NCI-H2227 treated with DMSO at 0.1 percent for 48 hours (cell line): ENCODE results near the gene PTBP1.

Experiments used
- DNase-seq: peaks from one replicate; lab custom pipeline; 2025; lab: John Stamatoyannopoulos, UW

PTBP1 gene

DNA sequence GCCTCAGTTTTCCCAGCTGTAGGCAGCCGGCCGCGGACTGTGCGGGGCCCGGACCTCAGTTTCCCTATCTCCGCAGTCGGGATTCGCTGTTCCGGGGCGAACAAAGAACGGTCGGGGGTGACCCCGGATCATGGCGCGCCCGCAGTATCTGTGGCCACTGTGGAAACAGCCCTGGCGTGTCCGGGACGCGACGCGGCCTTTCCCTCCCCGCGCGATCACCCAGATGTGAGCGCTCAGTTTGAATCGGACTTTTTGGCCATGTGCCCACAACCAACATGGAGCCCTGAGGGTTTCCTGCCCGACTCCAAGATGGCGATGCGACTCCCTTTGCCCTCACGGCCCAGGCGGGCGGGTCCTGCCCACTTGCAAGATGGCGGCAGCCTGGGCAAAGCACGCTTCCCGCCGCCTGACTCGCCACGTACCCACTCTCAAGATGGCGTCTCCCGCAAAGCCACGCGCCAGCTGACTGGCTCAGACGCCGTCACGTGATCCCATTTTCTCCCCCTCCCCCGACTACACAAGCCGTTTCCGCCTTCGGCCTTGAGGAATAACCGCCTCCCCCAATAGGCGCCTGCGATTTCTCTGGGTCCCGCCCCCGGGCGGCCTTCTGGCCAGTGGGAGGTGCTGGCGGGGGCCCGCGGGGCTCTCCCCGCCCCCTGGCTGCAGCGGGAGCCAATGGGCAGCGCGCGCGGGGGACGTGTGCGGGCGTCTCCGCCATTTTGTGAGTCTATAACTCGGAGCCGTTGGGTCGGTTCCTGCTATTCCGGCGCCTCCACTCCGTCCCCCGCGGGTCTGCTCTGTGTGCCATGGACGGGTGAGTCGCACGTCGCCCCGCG is at the start of gene PTBP1:
TSS of gene PTBP1 (plus strand) at position 761 of the 836 bp plus-strand sequence. CDS start at position 807, 46 bp downstream.
- peak; percentile 98 for DNase-seq

DNA sequence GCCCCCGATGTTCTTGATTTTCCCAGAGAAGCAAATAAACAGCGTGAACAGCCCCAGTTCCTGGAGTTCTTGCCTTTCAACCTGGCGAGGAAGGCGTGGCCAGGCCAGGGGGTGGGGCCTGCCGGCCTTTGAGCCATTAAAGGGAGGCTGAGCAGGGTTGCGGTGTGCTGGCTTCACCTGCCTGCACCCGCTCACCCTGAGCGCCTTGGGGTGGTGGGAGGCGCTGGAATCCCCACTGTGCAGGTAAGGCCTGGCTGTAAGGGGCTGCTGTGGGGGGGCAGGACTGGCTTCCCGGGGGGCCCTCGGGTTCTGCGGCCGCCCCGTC is 49.0 kb upstream of the PTBP1 start:
- no peak for DNase-seq

DNA sequence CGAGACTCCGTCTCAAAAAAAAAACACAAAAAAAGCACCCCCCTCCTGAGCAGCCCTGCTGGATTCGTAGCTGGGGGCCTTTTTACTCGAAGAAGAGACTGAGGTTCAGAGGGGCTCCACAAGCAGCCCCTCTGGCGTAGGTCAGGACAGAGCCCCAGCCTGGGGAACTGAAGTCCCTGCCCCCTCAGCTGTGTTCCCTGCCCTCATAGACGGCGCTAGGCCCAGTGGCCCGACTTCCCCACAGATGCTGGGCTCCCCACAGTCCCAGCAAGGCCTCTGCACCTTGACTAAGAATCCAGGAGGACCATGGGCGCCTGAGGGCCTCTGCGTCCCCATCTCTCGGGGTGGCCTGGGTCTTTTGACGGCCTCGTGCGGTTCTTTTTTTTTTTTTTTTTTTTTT is 47.4 kb upstream of the PTBP1 start:
- DNase-seq: no peak

DNA sequence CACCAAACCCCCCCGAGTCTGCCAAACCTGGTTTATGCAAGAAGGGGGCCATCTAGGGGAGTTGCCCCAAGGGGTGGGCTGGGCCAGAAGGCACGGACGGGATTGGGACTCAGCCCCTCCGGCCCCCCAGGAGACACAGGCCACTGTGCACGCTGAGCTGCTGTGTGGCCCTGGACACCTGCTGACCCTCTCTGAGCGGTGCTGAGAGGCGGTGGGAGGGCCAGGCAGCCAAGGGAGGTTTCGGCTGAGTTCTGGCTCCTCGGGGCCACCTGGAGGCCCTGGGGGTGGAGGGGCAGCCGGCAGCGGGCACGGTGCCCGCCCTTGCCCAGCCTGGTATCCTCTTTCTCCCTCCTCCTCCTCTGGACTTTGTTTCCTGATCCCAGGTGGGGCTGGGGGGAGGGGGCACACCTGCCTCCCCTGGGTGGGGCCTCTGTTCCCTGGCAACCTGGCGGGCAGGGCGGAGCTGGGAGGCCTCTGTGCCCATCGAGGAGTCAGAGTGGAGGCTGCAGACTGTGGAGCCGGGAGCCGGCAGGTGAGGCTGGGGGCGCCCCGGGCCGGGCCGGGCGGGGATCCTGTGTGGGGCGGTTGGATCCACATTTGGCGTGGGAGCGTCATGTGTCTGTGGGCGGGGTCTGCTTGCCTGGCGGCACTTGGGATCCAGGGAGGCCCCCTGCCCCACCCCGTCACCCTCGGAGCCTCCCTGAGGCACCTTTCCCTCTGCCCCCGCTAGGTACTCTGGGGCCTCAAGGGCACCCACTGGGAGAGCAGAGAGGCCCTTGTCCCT is 46.4 kb upstream of the PTBP1 start, which contains the start of gene MISP:
TSS of gene MISP (plus strand) at position 473 of the 784 bp plus-strand sequence. CDS start 5,835 bp downstream, outside the sequence.
- no peak for DNase-seq

DNA sequence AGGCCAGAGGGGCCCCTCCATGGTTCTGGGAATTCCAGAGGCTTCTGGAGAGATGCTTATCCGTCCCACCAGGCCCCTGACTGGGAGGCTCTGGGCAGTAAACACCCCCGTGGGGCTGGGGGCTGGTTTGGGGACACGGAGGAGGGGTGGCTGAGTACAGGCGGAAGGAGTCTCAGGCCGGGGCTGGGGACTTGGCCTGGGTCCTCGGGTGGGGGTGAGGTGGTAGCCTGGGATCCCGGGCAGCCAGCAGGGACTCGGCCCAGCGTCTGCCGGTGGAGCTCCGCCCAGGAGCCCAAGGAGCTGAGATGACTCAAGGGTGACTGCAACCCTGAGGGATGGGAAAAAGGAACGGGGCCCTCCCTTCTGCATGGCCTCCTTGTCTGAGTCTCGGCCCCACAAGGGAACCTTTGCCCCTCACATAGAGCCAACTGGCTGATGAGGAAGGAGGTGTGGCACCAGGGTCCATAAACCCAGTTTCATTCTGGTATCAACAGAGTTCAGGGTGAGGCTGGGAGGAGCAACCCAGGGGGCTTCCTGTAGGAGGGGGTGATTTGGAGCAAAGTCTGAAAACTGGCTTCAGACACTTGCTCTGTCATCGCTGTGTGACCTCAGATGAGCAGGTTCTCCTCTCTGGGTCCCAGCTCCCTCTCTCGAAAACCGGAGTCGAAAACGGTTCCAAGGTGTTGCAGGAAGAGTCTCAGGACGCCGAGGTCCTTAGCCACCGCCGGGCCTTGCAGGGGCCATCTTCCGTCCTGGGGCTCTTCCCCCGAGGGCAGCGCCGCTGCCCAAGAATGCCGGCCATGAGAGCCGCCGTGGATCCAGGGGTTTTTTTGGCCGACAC is 45.5 kb upstream of the PTBP1 start:
- DNase-seq: no peak

DNA sequence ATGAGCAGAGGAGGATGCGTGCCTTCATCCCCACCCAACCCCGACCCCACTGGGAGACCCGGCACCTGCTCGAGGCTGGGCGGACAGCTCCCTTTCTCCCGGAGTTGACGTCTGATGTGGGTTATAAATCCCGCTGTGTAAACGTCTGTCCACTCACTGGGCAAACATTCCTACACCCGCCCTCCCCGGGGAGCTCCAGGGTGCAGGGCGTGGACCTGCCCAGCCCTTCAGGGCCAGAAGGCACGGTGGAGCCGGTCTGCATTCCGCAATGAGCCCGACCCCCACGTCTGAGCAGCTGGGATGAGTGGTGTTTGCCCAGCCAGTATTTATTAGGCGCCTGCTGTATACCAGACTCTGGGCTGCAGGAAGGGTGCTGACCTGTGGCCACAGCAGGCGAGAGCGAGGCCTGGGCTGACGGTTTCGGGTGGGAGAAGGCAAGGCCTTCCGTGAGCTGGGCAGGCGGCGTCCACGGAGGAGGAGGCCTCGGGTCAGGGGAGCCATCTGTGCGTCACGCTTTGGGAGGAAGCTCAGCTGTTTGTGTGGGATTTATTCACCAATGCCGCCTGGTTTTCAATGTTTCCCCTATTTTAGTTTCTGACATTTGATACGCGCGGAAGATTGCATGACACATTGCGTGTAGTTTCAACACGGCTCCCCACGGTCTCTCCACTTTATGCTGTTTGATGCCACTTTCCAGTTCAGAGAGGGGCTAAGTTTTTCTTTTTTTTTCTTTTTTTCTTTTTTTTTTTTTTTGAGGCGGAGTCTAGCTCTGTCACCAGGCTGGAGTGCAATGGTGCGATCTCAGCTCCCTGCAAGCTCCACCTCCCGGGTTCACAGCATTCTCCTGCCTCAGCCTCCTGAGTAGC is 44.4 kb upstream of the PTBP1 start:
- no peak for DNase-seq

DNA sequence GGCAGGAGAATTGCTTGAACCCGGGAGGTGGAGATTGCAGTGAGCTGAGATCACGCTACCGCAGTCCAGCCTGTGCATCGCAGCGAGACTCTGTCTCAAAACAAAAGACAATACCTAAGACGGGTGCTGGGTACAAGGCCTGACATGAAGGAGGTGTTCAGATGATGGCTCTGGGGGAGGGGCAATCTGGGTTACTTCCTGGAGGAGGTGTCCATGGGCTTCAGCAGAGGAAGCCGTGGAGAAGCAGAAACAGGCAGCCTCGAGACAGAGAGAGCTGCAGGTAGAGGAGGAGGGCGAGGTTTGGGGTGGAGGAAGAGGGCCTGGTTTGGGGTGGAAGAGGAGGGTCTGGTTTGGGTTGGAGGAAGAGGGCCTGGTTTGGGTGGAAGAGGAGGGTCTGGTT is 42.7 kb upstream of the PTBP1 start:
- DNase-seq: no peak

DNA sequence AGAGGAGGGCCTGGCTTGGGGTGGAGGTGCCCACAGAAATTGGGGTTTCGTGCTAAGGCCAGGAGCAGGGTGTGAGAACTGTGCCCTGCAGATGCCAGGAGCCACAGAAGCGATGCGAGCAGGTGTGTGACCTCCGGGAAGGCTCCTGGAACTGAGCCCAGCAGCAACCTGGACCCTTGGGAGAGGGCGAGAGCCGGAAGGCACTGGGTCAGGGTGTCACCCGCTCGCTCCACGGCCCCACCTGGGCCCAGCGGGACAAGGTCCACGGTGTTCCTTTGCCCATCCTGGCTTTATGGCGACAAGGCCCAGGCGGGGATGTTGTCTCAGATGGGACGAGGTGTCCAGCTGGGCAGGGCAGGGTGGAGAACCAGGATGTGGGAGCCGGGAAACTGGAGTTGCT is 42.2 kb upstream of the PTBP1 start:
- no peak for DNase-seq

DNA sequence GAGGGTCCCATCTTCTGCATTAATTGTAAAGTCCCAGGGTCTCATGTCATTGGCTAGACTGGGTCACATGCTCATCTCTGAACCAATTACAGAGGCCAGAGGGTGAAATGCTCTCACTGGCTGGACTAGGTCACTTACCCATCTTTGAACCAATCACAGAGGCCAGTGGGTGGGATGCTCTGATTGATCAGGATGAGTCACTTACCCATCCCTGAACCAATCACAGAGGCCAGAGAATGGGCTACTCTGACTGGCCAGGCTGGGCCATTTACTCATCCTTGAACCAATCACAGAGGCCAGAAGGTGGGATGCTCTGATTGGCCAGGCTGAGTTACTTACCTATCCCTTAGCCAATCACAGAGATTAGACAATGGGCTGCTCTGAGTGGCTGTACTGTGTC is 41.0 kb upstream of the PTBP1 start:
- no peak for DNase-seq

DNA sequence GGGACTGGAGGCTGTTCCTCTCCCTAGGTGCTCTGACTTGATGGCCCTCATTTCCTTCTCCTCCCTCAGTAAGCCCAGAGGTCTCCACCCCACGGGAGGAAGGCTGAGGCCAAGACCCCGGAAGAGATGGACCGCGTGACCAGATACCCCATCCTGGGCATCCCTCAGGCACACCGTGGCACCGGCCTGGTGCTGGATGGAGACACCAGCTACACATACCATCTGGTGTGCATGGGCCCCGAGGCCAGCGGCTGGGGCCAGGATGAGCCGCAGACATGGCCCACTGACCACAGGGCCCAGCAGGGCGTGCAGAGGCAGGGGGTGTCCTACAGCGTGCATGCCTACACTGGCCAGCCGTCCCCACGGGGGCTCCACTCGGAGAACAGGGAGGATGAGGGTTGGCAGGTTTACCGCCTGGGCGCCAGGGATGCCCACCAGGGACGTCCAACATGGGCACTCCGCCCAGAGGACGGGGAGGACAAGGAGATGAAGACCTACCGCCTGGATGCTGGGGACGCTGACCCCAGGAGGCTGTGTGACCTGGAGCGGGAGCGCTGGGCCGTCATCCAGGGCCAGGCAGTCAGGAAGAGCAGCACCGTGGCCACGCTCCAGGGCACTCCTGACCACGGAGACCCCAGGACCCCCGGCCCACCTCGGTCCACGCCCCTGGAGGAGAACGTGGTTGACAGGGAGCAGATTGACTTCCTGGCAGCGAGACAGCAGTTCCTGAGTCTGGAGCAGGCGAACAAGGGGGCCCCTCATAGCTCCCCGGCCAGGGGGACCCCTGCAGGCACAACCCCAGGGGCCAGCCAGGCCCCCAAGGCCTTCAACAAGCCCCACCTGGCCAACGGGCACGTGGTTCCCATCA is 40.2 kb upstream of the PTBP1 start:
- no peak for DNase-seq

DNA sequence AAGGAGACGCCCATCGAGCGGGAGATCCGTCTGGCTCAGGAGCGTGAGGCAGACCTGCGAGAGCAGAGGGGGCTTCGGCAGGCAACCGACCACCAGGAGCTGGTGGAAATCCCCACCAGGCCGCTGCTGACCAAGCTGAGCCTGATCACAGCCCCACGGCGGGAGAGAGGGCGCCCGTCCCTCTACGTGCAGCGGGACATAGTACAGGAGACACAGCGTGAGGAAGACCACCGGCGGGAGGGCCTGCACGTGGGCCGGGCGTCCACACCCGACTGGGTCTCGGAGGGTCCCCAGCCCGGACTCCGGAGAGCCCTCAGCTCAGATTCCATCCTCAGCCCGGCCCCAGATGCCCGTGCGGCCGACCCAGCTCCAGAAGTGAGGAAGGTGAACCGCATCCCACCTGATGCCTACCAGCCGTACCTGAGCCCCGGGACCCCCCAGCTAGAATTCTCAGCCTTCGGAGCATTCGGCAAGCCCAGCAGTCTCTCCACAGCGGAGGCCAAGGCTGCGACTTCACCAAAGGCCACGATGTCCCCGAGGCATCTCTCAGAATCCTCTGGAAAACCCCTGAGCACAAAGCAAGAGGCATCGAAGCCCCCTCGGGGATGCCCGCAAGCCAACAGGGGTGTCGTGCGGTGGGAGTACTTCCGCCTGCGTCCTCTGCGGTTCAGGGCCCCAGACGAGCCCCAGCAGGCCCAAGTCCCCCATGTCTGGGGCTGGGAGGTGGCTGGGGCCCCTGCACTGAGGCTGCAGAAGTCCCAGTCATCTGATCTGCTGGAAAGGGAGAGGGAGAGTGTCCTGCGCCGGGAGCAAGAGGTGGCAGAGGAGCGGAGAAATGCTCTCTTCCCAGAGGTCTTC is 39.2 kb upstream of the PTBP1 start:
- DNase-seq: no peak

DNA sequence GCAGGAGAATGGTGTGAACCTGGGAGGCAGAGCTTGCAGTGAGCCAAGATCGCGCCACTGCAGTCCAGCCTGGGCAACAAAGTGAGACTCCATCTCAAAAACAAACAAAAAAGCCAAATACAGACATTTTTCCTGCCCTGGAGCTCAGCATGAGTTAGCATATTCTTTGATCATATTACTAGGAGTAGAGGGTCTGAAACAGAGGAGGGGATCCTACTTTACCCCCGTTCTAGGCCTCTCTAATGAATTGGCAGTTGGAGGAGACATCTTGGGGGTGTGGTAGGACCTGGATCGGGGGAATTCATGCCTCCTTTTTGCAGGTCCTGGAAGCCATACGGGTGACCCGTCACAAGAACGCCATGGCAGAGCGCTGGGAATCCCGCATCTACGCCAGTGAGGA is 34.1 kb upstream of the PTBP1 start:
- DNase-seq: no peak

DNA sequence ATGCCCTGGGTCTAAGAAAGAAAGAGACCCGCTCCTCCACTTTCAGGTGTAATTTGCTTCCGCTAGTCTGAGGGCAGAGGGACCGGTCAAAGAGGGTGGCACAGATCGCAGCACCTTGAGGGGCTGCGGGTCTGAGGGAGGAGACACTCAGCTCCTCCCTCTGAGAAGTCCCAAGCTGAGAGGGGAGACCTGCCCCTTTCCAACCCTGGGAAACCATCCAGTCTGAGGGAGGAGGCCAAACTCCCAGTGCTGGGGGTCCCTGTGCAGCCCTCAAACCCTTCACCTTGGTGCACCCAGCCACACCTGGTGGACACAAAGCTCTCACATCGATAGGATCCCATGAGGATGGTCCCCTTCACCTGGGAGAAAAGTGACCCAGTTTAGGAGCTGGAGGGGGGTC is 33.4 kb upstream of the PTBP1 start:
- no peak for DNase-seq

DNA sequence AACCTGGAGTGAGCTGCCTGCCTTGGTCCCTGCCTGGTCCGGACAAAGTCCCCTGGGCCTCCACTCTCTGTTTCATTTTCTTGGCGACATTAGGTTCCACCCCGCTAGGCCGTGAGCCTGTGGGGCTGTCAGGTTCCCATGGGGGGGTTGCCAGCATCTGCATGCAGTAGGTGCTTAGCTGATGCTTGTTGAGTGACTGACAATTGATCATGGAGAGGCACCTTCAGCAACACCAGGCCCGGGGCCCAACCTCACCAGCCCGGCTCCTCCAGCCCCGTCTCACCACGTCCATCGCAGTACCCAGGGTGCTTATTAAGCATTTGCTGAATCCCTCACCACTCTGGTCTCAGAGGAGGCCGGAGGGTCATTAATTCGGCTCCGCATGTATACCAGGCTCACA is 33.0 kb upstream of the PTBP1 start:
- no peak for DNase-seq

DNA sequence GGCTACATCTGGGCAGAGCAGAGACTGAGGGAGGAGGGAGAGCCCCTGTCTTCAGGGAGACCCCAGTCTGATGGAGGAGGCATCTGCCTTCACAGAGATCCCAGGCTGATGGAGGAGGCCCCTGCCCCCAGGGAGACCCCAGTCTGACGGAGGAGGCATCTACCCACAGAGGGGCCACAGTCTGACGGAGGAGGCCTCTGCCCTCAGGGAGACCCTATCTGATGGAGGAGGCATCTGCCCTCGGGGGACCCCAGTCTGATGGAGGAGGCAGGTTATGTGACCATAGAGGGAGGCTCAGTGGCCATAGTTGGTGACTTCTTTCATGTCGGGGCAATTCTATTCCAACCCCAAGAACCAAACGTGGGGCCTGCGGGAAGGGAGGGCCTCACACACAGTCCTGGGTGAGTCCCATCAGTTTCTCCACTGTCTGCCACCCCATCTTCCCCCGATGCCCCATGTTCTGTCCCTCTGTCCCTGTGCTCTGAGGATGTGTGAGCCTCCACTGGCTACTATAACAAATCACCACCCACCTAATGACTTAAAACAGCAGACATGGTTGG is 32.0 kb upstream of the PTBP1 start:
- no peak for DNase-seq

DNA sequence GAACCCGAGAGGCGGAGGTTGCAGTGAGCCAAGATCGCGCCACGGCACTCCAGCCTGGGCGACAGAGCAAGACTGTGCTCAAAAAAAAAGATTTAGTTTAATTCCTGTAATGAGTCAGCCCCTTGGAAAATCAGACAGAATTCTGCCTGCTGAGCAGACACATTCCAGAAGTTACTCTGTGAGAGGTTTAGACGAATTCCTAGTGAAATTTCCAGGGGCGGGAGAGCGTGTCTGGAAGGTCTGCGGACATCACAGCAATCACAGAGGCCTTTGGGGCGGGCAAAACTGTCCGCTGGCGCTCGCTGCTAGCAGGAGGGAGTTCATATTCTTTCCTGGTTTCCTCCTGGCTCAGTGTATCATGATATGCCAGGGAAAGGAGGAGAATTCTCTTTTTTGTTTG is 28.8 kb upstream of the PTBP1 start:
- DNase-seq: no peak

DNA sequence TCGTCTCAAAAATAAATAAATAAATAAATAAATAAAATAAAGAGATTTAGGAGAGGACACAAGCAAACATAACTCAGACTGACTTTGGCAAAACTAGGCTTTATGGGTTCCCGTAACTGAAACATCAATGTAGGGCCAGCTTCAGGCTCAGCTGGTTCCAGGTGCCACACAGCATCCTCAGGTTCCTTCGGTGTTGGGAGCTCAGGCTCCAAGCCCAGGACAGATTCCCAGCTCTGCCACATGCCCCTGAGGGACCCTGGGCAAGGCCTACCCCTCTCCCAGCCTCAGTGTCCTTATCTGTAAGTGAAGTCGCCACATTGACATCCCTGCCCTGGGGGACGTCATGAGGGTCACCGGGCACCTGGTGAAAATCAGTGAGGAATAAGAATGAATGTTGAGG is 27.6 kb upstream of the PTBP1 start:
- DNase-seq: no peak

DNA sequence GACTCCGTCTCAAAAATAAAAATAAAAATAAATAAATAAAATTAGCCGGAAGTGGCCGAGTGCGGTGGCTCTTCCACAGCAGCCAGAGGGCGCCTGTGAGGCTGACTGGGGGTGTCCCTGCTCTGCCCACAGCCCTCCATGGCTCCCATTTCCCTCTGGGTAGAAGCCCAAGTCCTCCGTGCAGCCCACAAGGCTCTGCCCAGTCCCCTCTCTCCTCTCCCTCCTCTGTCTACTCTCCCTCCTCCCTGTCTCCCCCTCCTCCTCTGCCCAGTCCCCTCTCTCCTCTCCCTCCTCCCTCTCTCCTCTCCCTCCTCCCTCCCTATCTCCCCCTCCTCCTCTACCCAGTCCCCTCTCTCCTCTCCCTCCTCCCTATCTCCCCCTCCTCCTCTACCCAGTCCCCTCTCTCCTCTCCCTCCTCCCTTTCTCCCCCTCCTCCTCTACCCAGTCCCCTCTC is 25.9 kb upstream of the PTBP1 start:
- DNase-seq: peak; percentile 2

DNA sequence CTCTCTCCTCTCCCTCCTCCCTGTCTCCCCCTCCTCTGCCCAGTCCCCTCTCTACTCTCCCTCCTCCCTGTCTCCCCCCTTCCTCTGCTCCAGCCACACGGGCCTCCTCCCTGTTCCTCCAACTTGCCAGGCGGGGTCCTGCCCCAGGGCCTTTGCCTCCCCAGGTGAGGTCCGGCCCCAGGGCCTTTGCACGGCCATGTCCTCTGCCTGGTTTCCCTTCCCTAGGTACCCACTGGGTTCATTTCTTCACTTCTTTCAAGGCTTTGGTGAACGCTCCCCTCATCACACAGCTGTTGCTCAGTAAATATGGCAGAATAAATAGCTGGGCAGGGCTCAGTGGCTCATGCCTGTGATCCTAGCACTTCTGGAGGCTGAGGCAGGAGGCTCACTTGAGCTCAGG is 25.2 kb upstream of the PTBP1 start:
- no peak for DNase-seq
